Ureter (tissue), 1 donor: ENCODE measurements around the gene NFAT5. TPM values are rescaled to one million over a fixed set of nuclear protein-coding genes. Genes with fewer than 3 reads are reported as not detected.
"Not testable (repeated sequence)": the region's sequence is repeated elsewhere in the genome, so short reads cannot be mapped to it uniquely, and the experiment has no call there.

Source experiments
- DNase-seq: peaks from one replicate; pipeline ENCODE4 v3.0.0-alpha.2; 2020; ENCODE audit warnings: low spot score
- total RNA-seq: library from RNA; stranded (reverse); gene quantifications from one replicate; pipeline ENCODE4 v1.2.4, GENCODE V29; 2023
- donor health status: DM: yes; HTN: yes; CAD: no.

Gene NFAT5
- total RNA-seq, 1 donor from 2014 or later = 117 TPM

- DNase-seq = no peak
Observed at GRCh38 chr16:69596801-69597200, 31.0 kb downstream of the NFAT5 start.

- no peak for DNase-seq
Observed at GRCh38 chr16:69598045-69598444, 32.3 kb downstream of the NFAT5 start.

GRCh38 chr16:69599731-69600130, 34.0 kb downstream of the NFAT5 start:
- DNase-seq = no peak

GRCh38 chr16:69600202-69600601, 34.4 kb downstream of the NFAT5 start:
- no peak for DNase-seq

GRCh38 chr16:69601250-69601649, 35.5 kb downstream of the NFAT5 start:
- DNase-seq = no peak

GRCh38 chr16:69606985-69607384, 41.2 kb downstream of the NFAT5 start:
- DNase-seq = no peak

GRCh38 chr16:69607674-69608073, 41.9 kb downstream of the NFAT5 start:
- DNase-seq = no peak

- DNase-seq = no peak
Observed at GRCh38 chr16:69610356-69610755, 44.6 kb downstream of the NFAT5 start.

- no peak for DNase-seq
Observed at GRCh38 chr16:69611103-69611640, 45.4 kb downstream of the NFAT5 start.

GRCh38 chr16:69613378-69614154, 47.8 kb downstream of the NFAT5 start:
- no peak for DNase-seq

- DNase-seq = no peak
Observed at GRCh38 chr16:69615528-69615927, 49.8 kb downstream of the NFAT5 start.

GRCh38 chr16:69616082-69616481, 50.3 kb downstream of the NFAT5 start:
- DNase-seq = no peak

GRCh38 chr16:69618307-69618706, 52.5 kb downstream of the NFAT5 start:
- DNase-seq = no peak

GRCh38 chr16:69618721-69619120, 53.0 kb downstream of the NFAT5 start:
- DNase-seq = no peak

- no peak for DNase-seq
Observed at GRCh38 chr16:69619514-69619913, 53.7 kb downstream of the NFAT5 start.

- no peak for DNase-seq
Observed at GRCh38 chr16:69620573-69620972, 54.8 kb downstream of the NFAT5 start.

GRCh38 chr16:69621225-69621624, 55.5 kb downstream of the NFAT5 start:
- DNase-seq = no peak

GRCh38 chr16:69626256-69626655, 60.5 kb downstream of the NFAT5 start:
- no peak for DNase-seq

- no peak for DNase-seq
Observed at GRCh38 chr16:69632828-69633227, 67.1 kb downstream of the NFAT5 start.

- DNase-seq = no peak
Observed at GRCh38 chr16:69633375-69633774, 67.6 kb downstream of the NFAT5 start.

GRCh38 chr16:69636563-69637146, 70.9 kb downstream of the NFAT5 start:
- not testable (repeated sequence) for DNase-seq

- DNase-seq = not testable (repeated sequence)
Observed at GRCh38 chr16:69637206-69637865, 71.6 kb downstream of the NFAT5 start.

- not testable (repeated sequence) for DNase-seq
Observed at GRCh38 chr16:69643997-69644396, 78.2 kb downstream of the NFAT5 start.
